NCI-H510A (cell line): Measurements from ENCODE around the gene ERP27.

Source experiments
- DNase-seq: peaks from one replicate; lab custom pipeline; 2025; lab: John Stamatoyannopoulos, UW

Gene ERP27

DNA sequence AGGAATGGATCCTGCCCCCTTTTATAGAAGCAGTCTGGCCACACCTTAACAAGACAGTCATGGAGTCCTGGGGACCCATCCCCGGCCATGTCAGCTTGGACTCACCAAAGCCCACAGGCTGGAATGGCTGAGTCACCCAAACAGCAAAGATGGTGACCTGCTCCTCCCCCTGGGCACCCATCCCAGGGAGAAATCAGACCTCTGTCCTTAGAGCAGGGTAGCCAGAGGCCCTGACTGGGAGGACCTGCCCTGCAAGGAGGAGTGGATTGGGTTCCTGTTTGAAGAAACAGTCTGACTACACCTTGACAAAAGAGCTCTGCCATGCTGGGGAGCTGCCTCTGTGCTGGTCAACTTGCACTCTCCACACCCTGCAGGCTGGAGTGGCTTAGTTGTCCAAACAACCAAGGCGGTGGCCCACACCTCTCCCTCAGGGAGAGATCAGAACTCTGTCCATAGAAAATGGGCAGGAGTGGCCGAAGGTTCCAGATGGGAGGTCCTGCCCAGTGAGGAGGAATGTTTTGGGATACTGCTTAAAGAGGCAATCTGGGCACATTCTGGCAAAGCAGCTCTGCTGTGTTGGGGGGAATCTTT lies 69.3 kb downstream of the ERP27 start:
- no peak for DNase-seq
